Lower leg skin (tissue), 4 donors: ENCODE data around the gene TYMP. TPM values are rescaled to one million over a fixed set of nuclear protein-coding genes. Genes with fewer than 3 reads are reported as not detected.

ENCODE experiments used
- DNase-seq, 2 donors: peaks; one replicate each; pipeline ENCODE4 v3.0.0-alpha.2; 2019; ENCODE audit warnings: low spot score in 2 of 2
- H3K4me3 ChIP-seq: fragments of 200-600 bp; sonication (generic); 2 replicates; pipeline ENCODE4 v1.5.1; 2017; ENCODE audit warnings: mild to moderate bottlenecking, low read depth; ENCODE audit not compliant: poor library complexity, severe bottlenecking
- CTCF ChIP-seq, 3 donors: fragments of 450-650 bp; IDR thresholded peaks; one replicate each; pipeline ENCODE4 v1.5.1; 2016; ENCODE audit warnings: antibody characterized with exemption in 3 of 3, mild to moderate bottlenecking in 3 of 3, moderate library complexity in 2 of 3
- POLR2A ChIP-seq, 2 donors: fragments of 450-650 bp; IDR thresholded peaks; one replicate each; pipeline ENCODE4 v1.6.1; 2016 to 2017; ENCODE audit warnings: antibody characterized with exemption in 2 of 2, mild to moderate bottlenecking in 1 of 2, moderate library complexity in 1 of 2
- WGBS, 2 donors: methylation state at CpG; one replicate each; pipeline ENCODE4 v1.1.5; 2018; 5-methylcytosine and 5-hydroxymethylcytosine counted together
- intact Hi-C: fragments of 100-400 bp; cut with DNase I; formaldehyde crosslinking; loops from one replicate; pipeline ENCODE4 v1.15.0; 2023; ENCODE audit warnings: low total_unique reads
- total RNA-seq, 4 donors: library from RNA; depleted of rRNA; stranded (reverse); fragments of >200 nt; gene quantifications; one replicate each; pipeline ENCODE4 v1.1.0, GENCODE V29; 2016

Gene TYMP
- total RNA-seq, 4 donors from 2014 or later = 23.6 to 63.3 (median 33.5) TPM

DNA sequence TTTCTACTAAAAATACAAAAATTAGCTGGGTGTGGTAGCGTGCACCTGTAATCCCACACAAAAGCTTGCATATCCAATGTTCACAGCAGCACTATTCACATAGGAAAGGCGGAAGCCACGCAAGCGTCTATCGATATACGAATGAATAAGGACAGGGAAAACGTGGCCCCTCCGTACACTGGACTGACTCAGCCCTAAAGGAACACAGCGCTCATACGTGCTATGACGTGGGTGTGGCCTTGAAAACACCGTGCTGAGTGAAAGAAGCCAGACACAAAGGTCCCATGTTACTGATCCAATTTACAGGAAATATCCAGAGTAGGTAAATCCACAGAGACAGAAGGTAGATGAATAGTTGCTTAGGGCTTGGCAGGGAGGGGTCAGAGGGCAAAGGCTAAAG is 29.4 kb downstream of the TYMP start:
- TF ChIP-seq POLR2A (IDR thresholded peaks at IDR 0.05) (no peak), CTCF (IDR thresholded peaks at IDR 0.05) (no peak)
- 90 to 91% methylated on average over 12 of the region's 12 CpGs for WGBS, 2 donors
- DNase-seq = no peak
- intact Hi-C loops = no loop called here
- H3K4me3 ChIP-seq = no peak overlapping the region

DNA sequence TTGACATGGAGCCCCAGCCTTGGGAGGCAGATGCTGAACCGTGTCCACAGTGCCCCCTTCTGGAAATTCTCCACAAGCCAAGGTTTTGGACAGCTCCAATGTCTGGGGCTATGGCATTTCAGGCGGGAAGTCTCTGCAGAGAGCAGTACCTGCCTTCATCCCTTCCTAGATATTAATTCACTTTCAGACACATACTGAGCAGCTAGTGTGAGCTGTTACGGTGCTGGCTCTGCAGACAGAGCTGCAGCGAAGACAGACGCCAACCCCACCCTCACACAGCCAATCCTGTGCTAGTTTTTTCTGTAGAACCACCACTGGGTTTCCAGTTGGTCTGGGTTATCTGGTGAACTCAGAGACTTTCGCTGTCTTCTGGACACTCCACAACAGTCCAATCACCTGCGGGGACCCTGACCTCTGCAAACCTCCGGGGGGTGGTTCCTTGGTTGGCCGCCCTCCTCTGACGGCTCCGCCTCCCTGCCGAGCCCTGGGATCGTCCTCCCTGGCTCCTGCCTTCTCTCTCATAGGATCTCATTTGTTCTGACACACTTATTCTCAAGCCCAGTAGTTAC is 31.4 kb downstream of the TYMP start:
- DNase-seq = peak; percentile 50 to 92
- H3K4me3 ChIP-seq = no peak overlapping the region
- intact Hi-C loops = no loop called here
- TF ChIP-seq CTCF (IDR thresholded peaks at IDR 0.05) (no peak), POLR2A (IDR thresholded peaks at IDR 0.05) (no peak)
- WGBS, 2 donors = 15 to 23% methylated on average over 13 of the region's 13 CpGs

GRCh38 chr22:50497093-50497492 is 32.7 kb downstream of the TYMP start:
- no peak overlapping the region for H3K4me3 ChIP-seq
- TF ChIP-seq POLR2A (IDR thresholded peaks at IDR 0.05) = no peak
- intact Hi-C loops = no loop called here
- no peak for DNase-seq
- 81 to 82% methylated on average over 6 of the region's 6 CpGs for WGBS, 2 donors

DNA sequence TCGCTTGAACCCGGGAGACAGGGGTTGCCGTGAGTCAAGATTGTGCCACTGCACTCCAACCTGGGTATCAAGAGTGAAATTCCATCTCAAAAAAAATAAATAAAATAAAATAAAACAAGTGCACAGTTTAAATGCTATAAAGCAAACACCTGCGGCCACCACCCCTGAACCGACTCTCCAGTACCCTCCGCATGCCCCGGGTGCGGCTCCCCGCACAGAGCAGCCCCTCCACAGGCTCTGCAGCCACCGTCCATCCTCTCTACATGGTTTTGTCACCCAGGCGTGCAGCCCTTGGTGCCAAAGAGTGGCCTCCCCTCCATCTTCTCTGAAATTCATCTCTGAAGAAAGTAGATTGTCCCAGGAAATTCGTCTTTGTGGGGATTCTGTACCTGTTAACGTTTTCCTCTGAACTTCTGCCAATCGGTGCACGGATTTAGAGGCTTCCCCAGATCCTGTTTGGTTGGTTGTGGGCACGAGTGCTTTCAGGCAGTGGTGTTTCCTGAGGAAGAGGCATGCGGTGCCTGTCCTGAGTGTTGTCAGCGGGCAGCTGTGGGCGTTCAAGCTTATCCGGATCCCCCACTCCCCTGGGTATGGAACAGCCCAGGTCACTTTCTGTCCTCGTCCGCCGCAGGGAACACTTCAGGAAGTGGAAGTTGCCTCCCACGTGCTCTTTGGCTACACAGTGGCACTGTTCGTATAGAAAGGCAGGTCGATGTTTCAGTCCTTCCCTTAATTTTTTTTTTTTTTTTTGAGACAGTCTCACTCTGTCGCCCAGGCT is 39.1 kb downstream of the TYMP start:
- intact Hi-C loops = no loop called here
- WGBS, 2 donors = 63 to 69% methylated on average over 27 of the region's 27 CpGs
- no peak for TF ChIP-seq CTCF (IDR thresholded peaks at IDR 0.05)
- no peak overlapping the region for H3K4me3 ChIP-seq
- no peak for DNase-seq

DNA sequence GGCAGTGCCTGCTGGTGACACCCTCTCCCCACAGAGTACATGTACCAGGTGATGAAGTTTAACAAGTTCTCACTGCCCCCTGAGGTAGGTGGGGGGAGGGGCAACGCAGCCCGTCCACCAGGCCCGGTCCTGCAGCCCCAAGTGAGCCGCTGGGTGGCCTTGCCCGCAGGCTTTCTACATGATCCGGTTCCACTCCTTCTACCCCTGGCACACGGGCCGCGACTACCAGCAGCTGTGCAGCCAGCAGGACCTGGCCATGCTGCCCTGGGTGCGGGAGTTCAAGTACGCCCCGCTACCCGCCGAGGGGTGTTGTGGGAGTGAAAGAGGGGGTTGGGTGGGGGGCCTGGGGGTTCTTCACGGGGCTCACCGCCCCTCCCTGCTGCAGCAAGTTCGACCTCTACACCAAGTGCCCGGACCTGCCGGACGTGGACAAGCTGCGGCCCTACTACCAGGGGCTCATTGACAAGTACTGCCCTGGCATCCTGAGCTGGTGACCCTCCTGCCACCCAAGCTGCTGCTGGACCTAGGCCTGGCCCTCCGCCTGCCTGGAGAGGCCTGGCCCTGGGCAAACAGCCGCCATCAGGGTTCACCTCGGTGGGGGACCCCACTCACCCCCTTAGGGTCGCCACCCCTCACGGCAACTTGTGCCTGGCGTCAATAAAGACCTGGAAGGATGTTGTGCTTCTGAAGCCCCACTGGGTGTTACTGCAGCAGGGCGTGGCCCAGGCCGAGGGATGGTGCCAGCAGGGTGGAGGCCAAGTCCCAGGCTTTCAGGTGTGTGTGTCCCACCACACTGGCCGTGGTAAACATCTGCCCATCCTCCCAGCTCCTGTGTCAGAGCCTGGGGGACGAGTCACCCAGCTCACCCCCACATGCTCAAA is 40.2 kb downstream of the TYMP start:
- H3K4me3 ChIP-seq = no peak overlapping the region
- TF ChIP-seq POLR2A (IDR thresholded peaks at IDR 0.05) (no peak), CTCF (IDR thresholded peaks at IDR 0.05) (no peak)
- WGBS, 2 donors = 66 to 81% methylated on average over 16 to 23 of the region's 31 CpGs
- no peak for DNase-seq
- intact Hi-C loops = no loop called here

GRCh38 chr22:50488886-50489285 is 40.9 kb downstream of the TYMP start:
- intact Hi-C loops = no loop called here
- WGBS, 2 donors = 81 to 88% methylated on average over 19 of the region's 19 CpGs

More at GRCh38 chr22:50488886-50489285, 40.9 kb downstream of the TYMP start:
- no peak overlapping the region for H3K4me3 ChIP-seq
- TF ChIP-seq CTCF (IDR thresholded peaks at IDR 0.05) (no peak), POLR2A (IDR thresholded peaks at IDR 0.05) (no peak)
- DNase-seq = no peak
